HUES48 (cell line): ENCODE data around the gene MSANTD3.
"Not testable (repeated sequence)": the region's sequence is repeated elsewhere in the genome, so short reads cannot be mapped to it uniquely, and the experiment has no call there.

Experiments used
- H3K27ac ChIP-seq: one replicate; pipeline ENCODE4 v1.7.0; 2013; ENCODE audit warnings: low read depth, low read length, inconsistent platforms
- H3K27me3 ChIP-seq: 2 replicates; pipeline ENCODE4 v1.6.1; 2013; ENCODE audit warnings: mild to moderate bottlenecking, low read length; ENCODE audit not compliant: control insufficient read depth, insufficient read depth
- H3K36me3 ChIP-seq: 2 replicates; pipeline ENCODE4 v1.6.1; 2013; ENCODE audit warnings: low read length; ENCODE audit not compliant: control insufficient read depth, insufficient read depth
- H3K4me1 ChIP-seq: 2 replicates; pipeline ENCODE4 v1.6.1; 2013; ENCODE audit warnings: mild to moderate bottlenecking, low read length; ENCODE audit not compliant: control insufficient read depth, insufficient read depth
- H3K4me3 ChIP-seq: 2 replicates; pipeline ENCODE4 v1.5.1; 2013; ENCODE audit warnings: mild to moderate bottlenecking, low read depth, low read length
- H3K9ac ChIP-seq: 2 replicates; pipeline ENCODE4 v1.6.1; 2013; ENCODE audit warnings: mild to moderate bottlenecking, low read depth, low read length, moderate library complexity
- H3K9me3 ChIP-seq: 2 replicates; pipeline ENCODE4 v1.6.1; 2013; ENCODE audit warnings: low read length; ENCODE audit not compliant: control insufficient read depth, insufficient read depth

The MSANTD3 gene, protein sequence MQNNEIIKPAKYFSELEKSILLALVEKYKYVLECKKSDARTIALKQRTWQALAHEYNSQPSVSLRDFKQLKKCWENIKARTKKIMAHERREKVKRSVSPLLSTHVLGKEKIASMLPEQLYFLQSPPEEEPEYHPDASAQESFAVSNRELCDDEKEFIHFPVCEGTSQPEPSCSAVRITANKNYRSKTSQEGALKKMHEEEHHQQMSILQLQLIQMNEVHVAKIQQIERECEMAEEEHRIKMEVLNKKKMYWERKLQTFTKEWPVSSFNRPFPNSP

GRCh38 chr9:100426530-100427365 lies at the start of gene MSANTD3:
Gene MSANTD3 (plus strand): TSS chr9:100427143. CDS start chr9:100441939, 14,796 bp downstream.
- Histone ChIP-seq H3K4me3 (peak within 1 kb of the TSS; percentile 95), H3K27me3 (no peaks in the 10 kb centered on the region), H3K27ac (peak within 1 kb of the TSS; percentile 87), H3K9me3 (no peaks in the 10 kb centered on the region), H3K9ac (peak within 1 kb of the TSS; percentile 87), H3K4me1 (peaks cover 25% of the 10 kb centered on the region), H3K36me3 (no peaks in the 10 kb centered on the region)

- no peak overlapping the region for H3K9ac ChIP-seq
Measured at GRCh38 chr9:100379862-100380261, 47.1 kb upstream of the MSANTD3 start.

DNA sequence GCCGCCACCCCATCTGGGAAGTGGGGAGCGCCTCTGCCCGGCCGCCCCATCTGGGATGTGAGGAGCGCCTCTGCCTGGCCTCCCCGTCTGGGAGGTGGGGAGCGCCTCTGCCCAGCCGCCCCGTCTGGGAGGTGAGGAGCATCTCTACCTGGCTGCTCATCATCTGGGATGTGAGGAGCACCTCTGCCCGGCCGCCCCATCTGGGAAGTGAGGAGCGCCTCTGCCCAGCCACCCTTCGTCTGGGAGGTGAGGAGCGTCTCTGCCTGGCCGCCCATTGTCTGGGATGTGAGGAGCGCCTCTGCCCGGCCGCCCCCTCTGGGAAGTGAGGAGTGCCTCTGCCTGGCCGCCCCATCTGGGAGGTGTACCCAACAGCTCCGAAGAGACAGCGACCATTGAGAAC lies 34.0 kb upstream of the MSANTD3 start:
- not testable (repeated sequence) for H3K36me3 ChIP-seq, H3K9ac ChIP-seq, H3K27ac ChIP-seq, H3K9me3 ChIP-seq, H3K27me3 ChIP-seq, H3K4me3 ChIP-seq
- peaks cover 10% of the 10 kb centered on the region for H3K4me1 ChIP-seq

More at GRCh38 chr9:100379862-100380261, 47.1 kb upstream of the MSANTD3 start:
- Histone ChIP-seq H3K36me3 (no peaks in the 10 kb centered on the region), H3K4me3 (no peak overlapping the region), H3K27me3 (no peaks in the 10 kb centered on the region), H3K4me1 (no peaks in the 10 kb centered on the region), H3K9me3 (peaks cover 3% of the 10 kb centered on the region; the same call in 1 of the 2 replicates), H3K27ac (no peak overlapping the region)

DNA sequence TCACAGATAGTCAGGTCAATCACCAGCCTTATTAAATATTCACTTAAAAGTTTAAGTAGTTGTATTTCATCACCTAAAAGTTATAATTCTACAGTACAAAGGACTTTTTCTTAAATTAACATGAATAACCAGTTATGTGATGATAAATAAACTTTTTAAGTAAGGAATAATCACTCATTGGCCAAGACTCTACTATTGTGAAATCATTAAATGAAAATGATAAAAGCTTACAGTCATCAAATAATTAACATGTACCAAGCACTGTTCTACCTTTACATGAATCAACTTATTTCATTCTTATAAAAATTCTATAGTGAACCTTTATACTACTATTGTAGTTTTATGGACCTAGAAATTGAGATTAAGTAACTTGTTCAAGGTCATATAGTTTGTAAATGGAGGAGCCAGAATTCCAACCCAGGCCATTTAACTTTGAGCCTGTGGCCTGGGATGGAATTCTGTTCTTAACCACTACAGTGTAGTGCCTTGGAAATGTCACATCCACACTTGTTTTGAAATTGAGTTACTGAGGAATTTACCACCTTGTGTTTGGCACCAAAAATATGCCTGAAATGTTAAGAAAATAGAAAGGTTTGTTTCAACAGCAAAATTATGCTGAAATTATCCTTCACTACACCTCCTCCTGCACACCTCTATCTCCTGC lies 32.8 kb upstream of the MSANTD3 start:
- H3K4me1 ChIP-seq, result peaks cover 6% of the 10 kb centered on the region; the same call in 1 of the 2 replicates
- no peaks in the 10 kb centered on the region for H3K36me3 ChIP-seq
- H3K27ac ChIP-seq, result no peak overlapping the region
- no peaks in the 10 kb centered on the region for H3K27me3 ChIP-seq
- H3K4me3 ChIP-seq, result no peak overlapping the region
- H3K9ac ChIP-seq, result no peak overlapping the region
- H3K9me3 ChIP-seq, result peaks cover 4% of the 10 kb centered on the region

DNA sequence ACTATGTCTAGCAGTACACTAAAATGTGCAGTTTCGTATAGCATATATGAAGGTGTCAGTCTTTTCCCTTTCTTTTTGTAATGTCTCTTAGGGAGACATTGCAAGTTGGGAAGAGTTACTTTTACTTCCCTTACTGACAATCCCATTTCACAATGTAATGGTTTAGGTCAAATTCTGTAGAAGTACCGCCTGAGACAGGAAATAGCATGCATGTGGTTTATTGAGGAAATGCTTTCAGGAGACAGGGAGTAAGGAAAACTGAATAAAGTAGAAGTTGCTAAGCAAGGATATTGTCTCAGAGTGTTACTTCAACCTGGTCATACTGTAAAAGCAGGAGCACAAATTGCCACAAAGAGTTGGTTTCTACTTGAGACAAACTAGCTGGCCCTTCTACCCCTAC lies 32.1 kb upstream of the MSANTD3 start:
- no peak overlapping the region for H3K27ac ChIP-seq
- no peak overlapping the region for H3K9ac ChIP-seq
- 0 out of 2 replicates have a peak, but pooled peaks cover 3% of the 10 kb centered on the region for H3K4me1 ChIP-seq
- peaks cover 4% of the 10 kb centered on the region for H3K9me3 ChIP-seq
- H3K4me3 ChIP-seq, result no peak overlapping the region
- H3K27me3 ChIP-seq, result no peaks in the 10 kb centered on the region
- no peaks in the 10 kb centered on the region for H3K36me3 ChIP-seq

DNA sequence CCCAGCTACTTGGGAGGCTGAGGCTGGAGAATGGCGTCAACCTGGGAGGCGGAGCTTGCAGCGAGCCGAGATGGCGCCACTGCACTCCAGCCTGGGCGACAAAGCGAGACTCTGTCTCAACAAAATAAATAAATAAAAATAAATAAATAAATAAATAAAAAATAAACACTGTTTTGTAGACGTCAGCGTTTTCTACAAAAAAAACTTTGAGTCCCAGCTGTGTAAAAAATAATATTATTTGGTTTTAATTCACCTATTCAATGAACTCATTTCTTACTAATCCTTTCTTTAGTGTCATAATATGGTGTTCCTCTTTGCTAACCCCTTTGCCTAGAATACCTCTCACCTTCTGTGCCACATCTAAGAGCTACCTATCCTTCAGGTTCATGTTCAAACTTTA lies 30.2 kb upstream of the MSANTD3 start:
- Histone ChIP-seq H3K4me1 (0 out of 2 replicates have a peak, but pooled peaks cover 3% of the 10 kb centered on the region), H3K27me3 (no peaks in the 10 kb centered on the region), H3K27ac (no peak overlapping the region), H3K9me3 (peaks cover 2% of the 10 kb centered on the region), H3K4me3 (no peak overlapping the region), H3K9ac (no peak overlapping the region), H3K36me3 (no peaks in the 10 kb centered on the region)

- no peak overlapping the region for H3K4me3 ChIP-seq
- H3K9me3 ChIP-seq, result no peaks in the 10 kb centered on the region; the same call in 1 of the 2 replicates
- H3K36me3 ChIP-seq, result no peaks in the 10 kb centered on the region
- 0 out of 2 replicates have a peak, but pooled peaks cover 3% of the 10 kb centered on the region for H3K4me1 ChIP-seq
- H3K27ac ChIP-seq, result no peak overlapping the region
- no peaks in the 10 kb centered on the region for H3K27me3 ChIP-seq
- H3K9ac ChIP-seq, result no peak overlapping the region
Measured at GRCh38 chr9:100397529-100398266, 29.2 kb upstream of the MSANTD3 start.

- Histone ChIP-seq H3K4me1 (0 out of 2 replicates have a peak, but pooled peaks cover 3% of the 10 kb centered on the region), H3K36me3 (no peaks in the 10 kb centered on the region), H3K9ac (no peak overlapping the region), H3K9me3 (no peaks in the 10 kb centered on the region), H3K27me3 (no peaks in the 10 kb centered on the region), H3K27ac (no peak overlapping the region), H3K4me3 (no peak overlapping the region)
Measured at GRCh38 chr9:100401042-100401441, 25.9 kb upstream of the MSANTD3 start.

DNA sequence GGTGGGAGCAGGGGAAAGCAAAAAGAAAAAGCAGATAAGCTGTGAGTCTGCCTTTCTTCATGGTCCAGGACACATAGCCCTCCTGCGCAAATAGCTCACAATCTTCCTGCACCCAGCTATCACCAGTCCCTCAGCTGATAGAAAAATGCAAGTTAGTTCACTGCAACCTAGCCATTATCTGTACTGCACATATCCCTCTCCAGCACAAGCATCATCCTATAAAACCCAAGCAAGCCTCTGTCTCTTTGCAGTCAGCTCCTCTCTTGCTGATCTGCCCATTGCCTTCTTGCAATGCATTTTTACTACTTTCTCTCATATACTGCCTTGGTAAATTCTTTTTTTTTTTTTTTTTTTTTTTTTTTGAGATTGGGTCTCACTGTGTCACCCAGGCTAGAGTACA lies 20.0 kb upstream of the MSANTD3 start:
- peaks cover 6% of the 10 kb centered on the region; the same call in 1 of the 2 replicates for H3K9me3 ChIP-seq
- no peak overlapping the region for H3K4me3 ChIP-seq
- no peak overlapping the region for H3K9ac ChIP-seq
- H3K27me3 ChIP-seq, result no peaks in the 10 kb centered on the region
- H3K36me3 ChIP-seq, result no peaks in the 10 kb centered on the region
- H3K4me1 ChIP-seq, result no peaks in the 10 kb centered on the region; the same call in 1 of the 2 replicates
- H3K27ac ChIP-seq, result no peak overlapping the region

DNA sequence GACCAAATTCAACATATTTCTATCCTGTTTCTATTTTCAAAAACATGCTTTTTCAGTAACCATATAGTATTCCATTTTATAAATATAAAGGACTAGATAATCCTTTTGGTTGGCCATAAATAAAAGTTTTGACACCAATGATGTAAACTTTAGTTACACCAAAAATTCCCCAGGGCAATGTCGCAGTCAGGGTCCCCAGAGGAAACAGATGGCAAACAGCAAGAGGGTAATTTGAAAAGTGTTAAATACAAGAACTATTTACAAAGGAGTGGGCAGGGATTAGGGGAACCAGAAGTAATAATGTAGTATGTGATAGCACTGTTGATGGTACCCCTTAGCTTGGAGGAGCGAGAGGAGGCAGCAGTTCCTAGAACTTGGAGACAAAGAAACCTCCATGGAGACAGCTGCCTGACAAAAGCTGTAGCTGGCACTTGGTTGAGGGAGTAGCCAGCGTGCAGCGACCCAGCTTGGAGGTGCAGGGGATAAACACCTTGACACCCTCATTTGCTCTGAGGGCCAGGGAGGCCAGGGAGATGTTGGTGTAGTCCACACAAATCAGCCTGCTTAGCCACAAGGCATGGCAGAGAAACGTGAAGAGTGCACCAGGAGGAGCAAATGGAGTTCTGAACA lies 18.3 kb upstream of the MSANTD3 start:
- Histone ChIP-seq H3K4me3 (no peak overlapping the region), H3K9ac (no peak overlapping the region), H3K4me1 (no peaks in the 10 kb centered on the region; the same call in 1 of the 2 replicates), H3K27me3 (no peaks in the 10 kb centered on the region), H3K27ac (no peak overlapping the region), H3K36me3 (no peaks in the 10 kb centered on the region), H3K9me3 (peaks cover 6% of the 10 kb centered on the region; the same call in 1 of the 2 replicates)
